ENCODE data around the gene DENND4B.
A peak's percentile ranks its signal among the peaks of the same experiment; 100 is the strongest.
"Not testable (repeated sequence)": the region's sequence is repeated elsewhere in the genome, so short reads cannot be mapped to it uniquely, and the experiment has no call there.

The DENND4B gene, protein sequence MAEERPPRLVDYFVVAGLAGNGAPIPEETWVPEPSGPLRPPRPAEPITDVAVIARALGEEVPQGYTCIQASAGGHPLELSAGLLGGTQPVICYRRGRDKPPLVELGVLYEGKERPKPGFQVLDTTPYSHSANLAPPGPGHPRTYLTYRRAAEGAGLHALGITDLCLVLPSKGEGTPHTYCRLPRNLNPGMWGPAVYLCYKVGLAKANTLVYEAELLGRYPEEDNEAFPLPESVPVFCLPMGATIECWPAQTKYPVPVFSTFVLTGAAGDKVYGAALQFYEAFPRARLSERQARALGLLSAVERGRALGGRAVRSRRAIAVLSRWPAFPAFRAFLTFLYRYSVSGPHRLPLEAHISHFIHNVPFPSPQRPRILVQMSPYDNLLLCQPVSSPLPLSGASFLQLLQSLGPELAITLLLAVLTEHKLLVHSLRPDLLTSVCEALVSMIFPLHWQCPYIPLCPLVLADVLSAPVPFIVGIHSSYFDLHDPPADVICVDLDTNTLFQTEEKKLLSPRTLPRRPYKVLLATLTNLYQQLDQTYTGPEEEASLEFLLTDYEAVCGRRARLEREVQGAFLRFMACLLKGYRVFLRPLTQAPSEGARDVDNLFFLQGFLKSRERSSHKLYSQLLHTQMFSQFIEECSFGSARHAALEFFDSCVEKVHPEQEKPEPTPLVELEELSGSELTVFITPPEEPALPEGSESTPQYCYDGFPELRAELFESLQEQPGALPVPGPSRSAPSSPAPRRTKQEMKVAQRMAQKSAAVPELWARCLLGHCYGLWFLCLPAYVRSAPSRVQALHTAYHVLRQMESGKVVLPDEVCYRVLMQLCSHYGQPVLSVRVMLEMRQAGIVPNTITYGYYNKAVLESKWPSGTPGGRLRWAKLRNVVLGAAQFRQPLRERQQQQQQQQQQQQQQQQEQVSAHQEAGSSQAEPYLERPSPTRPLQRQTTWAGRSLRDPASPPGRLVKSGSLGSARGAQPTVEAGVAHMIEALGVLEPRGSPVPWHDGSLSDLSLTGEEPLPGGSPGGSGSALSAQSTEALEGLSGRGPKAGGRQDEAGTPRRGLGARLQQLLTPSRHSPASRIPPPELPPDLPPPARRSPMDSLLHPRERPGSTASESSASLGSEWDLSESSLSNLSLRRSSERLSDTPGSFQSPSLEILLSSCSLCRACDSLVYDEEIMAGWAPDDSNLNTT (N-terminal part only)

DNA sequence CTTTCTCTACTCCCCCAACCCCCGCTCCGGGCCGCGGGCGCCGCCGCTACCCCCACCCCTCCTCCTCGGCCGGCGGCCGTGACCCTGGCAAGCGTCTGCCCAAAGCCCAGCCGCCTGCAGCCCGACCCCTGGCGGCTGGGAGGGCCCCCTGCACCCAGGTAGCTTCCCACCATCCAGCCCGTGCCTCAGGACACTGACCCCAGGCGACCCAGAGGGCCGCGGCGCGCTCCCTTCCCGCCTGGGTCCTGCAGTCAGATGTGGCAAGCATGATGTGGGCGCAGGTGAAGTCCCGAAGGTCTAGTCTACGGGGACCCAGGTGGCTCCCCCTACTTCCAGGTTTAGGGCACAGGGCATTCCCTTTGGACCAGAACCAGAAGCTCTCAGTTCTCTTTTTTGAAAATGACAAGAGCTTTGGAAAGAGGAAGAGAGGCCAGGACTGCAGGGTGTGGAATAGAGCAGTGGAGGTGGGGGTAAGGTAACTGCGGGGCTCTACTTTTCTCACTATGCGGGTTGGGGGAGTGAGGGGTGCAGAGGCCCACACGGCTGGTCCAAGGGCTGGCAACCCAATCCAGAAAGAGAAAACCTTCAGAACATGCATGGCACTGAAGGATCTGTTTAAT is at the start of gene DENND4B:
TSS of gene DENND4B (minus strand) at position 97 of the 620 bp plus-strand sequence. CDS start 2,344 bp downstream, outside the sequence.
- DNase-seq = peak; percentile 62

DNA sequence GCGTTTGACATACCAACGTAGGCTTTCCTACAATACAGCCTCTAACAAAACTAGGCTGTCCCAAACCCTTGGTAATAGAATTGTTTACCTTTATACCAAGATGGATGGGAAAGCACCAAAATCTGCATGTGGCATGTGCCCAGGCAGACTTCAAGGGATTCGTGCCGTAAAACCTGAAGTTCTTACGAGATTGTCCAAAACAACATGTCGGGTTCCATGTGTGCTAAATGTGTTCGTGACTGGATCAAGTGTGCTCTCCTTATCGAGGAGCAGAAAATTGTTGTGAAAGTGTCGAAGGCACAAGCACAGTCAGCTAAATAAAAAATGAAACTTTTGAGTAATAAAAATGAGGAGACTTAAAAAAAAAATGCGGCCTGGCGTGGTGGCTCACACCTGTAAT is 49.1 kb upstream of the DENND4B start:
- no peak for DNase-seq

GRCh38 chr1:153995202-153995601 is 48.7 kb upstream of the DENND4B start:
- DNase-seq = no peak

- DNase-seq = no peak
These were observed 45.3 kb upstream of the DENND4B start for GRCh38 chr1:153991806-153992205.

DNA sequence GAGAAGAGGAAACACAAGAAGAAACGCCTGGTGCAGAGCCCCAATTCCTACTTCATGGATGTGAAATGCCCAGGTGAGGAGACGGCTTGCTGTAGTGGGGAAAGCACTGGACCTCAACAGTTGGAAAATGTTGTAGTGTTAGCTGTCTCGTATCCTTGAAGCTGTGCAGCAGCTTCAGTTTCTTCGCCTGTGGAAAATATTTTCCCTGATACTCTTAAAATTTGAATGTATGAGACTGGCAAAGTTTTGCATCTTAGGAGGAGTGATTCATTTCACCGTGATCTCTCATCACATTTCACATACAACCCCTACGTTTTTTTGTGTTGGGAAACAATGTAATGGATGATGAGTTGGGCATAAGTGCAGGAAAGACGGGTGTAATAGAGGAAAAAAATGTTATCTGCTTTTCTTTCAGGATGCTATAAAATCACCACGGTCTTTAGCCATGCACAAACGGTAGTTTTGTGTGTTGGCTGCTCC is 44.7 kb upstream of the DENND4B start:
- DNase-seq = no peak

DNA sequence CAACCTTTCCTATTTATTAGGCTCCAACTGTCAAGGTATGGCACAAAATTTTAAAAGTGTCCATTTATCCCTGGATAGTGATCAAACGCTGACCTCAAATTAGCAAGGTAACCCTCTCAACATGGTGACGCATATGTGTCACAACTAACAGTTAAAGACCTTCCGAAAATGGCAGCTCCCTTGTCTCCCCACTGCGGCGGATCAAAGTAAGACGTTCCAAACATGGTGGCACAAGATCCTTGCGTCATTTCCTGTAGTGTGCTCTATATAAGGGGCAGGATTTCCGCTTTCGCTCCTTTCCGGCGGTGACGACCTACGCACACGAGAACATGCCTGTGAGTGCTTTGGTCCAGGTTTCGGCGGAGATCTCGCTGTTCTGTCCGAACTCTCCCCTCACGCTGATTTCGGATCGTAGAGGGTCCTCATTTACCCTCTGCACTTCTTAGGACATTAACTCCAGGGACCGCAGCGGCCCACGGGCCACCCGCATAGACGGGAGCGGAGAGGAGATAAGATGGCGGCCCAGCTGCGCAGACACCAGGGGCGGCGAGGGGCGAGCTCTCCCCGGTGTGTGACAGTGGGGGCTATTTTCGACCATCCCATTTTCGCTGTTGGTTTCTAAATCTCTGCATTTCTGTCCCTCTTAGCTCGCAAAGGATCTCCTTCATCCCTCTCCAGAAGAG is 44.1 kb upstream of the DENND4B start, which contains the start of gene RPS27:
TSS of gene RPS27 (plus strand) at position 295 of the 683 bp plus-strand sequence. CDS start at position 330, 35 bp downstream.
- DNase-seq = peak; percentile 98

GRCh38 chr1:153987621-153988020 is 41.1 kb upstream of the DENND4B start:
- DNase-seq = no peak

DNA sequence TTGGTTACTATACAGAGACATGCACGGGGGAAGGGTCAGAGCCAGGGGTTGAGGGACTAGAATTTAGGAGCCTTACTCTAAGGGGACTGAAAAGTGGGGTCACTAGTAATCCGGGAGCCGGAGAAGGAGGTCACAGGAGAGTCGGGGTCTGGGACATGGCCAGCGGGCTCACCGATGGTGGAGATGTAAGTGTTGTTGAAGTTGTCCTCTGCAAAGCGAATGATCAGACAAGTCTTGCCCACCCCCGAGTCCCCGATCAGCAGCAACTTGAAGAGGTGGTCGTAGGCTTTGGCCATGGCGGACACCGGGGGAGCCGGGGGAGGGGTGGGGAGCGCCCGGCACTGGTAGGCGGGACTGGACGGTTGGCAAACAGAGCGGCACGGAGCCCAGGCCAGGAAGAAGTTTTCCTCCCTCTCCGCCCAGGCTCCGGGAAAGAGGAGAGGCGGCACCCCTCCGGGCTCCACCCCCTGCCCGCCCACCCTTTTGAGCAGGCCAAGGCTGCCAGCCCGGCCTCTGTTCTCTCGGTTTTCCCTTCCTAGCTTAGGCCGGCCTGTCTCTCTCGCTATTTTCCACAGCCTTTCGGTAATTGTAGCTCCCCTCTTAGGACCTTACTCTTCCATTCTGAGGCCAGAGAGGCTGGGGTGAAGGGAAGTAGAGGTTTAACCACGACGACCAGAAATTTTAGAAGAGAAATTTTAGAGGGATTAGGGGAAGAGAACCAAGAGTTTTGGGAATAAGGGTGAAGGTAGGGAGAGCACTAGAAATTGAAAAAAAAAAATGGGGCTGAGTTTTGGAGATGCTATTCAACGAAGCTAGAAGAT is 39.6 kb upstream of the DENND4B start, which contains the start of gene RAB13:
TSS of gene RAB13 (minus strand) at position 399 of the 821 bp plus-strand sequence. CDS start at position 296, 103 bp downstream.
- no peak for DNase-seq

DNA sequence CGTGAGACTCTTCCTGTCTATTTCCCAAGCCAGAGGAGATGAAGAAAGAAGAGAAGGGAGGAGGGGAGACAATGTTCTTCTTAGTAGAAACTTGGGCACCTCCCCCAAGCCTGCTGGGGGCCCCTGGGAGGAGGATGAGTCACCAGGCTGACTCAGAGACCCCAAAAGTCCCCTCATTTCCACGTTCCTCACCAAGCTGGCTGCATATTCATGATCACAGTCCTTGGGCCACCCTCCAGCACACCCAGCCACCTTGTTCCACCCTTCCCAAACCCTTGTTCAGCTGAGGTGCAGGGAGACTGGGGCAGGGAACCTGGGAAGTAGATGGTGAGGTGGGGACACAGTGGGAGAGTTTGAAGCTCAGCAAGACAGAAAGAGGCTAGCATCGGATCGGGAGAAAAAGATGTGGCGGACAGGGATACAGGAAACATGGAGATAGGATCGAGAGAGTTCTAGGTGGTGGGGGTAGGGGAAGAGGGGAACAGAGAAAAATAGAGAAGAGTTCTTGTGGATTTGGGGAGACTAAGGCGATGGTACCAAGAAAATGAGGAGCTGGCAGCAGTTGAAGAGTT is 38.9 kb upstream of the DENND4B start:
- DNase-seq = no peak

GRCh38 chr1:153984123-153984894 is 37.8 kb upstream of the DENND4B start:
- DNase-seq = no peak

DNA sequence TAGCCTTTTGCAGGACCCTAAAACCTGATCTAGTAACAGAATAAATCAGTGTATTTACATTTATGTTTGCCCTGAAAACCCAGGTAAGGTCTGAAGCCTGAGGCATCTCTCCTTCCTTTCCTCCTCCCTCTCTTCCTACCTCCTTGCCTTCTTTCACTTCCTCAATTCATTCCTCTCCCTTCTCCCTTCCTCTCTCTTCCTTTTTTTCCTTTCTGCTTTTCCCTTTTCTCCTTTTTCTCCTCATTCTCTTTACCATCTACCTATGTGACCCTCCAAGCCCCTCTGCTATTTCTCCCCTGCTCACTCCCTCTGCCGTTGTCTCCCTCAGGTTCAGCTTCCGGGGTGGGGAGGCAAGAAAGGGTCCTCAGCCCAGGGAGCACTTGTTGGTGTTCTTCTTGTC is 35.2 kb upstream of the DENND4B start:
- not testable (repeated sequence) for DNase-seq

DNA sequence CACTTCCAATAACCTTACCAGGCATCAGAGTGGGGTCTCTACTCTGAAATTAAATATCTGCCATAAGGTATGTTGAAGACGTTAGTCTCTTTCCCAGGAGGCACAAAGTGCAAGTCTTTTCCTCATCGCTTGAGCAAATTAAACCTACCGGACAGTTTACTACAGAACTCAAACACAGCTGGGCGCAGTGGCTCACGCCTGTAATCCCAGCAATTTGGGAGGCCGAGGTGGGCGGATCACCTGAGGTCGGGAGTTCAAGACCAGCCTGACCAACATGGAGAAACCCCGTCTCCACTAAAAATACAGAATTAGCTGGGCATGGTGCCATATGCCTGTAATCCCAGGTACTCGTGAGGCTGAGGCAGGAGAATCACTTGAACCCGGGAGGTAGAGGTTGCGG is 32.6 kb upstream of the DENND4B start:
- DNase-seq = not testable (repeated sequence)

DNA sequence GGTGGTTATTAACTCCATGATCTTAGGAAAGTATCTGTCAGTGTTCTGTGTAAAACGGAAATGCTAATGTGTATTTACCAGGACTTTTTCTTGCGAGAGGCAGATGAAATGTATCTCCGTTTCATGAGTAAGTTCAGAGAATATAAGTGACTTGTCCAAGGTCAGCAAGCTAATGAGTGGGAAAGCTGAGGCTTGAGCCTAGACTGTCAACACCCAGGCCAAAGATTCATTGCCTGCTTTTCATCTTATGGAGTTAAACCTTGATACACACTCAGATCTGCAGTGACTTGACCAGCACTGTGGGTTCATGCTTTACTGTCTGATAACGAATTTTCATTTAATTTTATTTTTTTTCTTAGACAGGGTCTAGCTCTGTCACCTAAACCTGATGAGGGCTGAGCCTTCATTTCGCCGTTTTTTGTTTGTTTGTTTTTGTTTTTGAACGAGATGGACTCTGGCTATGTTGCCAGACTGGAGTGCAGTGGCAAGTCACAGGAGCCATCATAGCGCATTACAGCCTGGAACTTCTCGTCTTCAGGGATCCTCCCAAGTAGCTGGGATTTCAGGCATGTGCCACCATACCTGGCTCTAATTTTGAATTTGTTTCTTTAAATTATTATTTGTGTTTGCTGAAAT is 31.9 kb upstream of the DENND4B start:
- DNase-seq = no peak

DNA sequence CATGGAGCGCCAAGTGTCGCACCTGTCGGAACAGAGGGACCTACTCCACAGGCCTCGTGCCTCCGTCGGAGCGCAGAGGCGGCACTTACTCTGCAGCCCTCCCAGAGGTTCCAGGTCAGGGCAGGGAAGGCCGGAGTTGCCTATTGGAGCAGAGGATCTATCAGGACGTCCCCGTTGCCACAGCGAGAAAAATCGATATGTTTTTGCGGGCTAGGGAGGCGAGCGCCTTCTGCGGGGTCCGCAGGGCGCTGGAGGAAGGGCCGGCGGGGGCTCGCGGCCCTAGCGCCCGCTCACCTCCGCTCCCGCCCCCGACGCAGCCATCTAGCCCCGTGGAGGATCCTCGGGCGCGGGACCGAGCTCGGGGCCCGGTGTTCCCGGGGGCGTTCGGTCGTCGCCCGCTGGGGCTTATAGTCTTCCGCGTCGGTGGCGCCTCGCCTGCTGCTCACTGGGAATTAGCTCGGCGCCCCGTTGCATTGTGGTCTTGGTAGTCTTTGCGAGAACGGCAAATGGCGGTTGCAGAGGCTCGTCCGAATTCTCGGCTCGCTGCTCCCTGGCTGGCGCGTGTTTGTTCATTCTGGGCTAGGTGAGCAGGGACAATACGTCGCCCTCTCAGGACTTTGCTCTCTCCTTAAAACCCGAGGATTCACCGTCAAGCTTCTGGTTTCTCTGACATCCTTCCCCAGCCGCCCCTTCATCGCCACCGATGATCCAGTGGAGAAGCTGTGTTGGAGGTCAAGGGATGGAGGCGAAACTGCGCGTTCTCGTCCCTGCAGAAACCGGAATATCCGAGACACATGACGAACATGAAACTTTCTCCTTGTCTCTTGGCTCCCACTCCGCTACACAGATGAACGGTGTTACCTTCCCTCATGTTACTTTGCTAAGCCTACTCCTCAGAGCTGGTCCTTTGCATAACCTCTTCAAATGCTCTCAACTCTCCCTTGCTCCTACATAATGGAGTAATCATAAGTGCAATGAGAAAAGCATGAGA is 31.0 kb upstream of the DENND4B start, which contains the start of gene JTB:
TSS of gene JTB (minus strand) at position 425 of the 991 bp plus-strand sequence. CDS start at position 3, 422 bp downstream.
- peak; percentile 87 for DNase-seq

GRCh38 chr1:153976819-153977249 is 30.3 kb upstream of the DENND4B start:
- DNase-seq = no peak

- no peak for DNase-seq
These were observed 27.0 kb upstream of the DENND4B start for GRCh38 chr1:153973525-153973924.

- no peak for DNase-seq
These were observed 26.6 kb upstream of the DENND4B start for GRCh38 chr1:153973071-153973470.

Measured in NCI-H2171 treated with DMSO at 0.1 percent for 48 hours (cell line).